HepG2 (cell line): Measurements from ENCODE around the gene HIRA. TPM values are rescaled to one million over a fixed set of nuclear protein-coding genes. Genes with fewer than 3 reads are reported as not detected.

Experiments used
- ATAC-seq: fragments of 200-7000 bp; cut with Tn5 transposase; 3 replicates; pipeline ENCODE4 v1.9.1; 2020; ENCODE audit warnings: mild to moderate bottlenecking, moderate library complexity
- BruUV-seq: library from RNA; stranded (reverse); fragments of 400-500 nt; replicated peaks from 2 replicates; lab custom pipeline; 2021; lab: Mats Ljungman, UMichigan
- CTCF ChIA-PET: fragments of 300-600 bp; formaldehyde crosslinking; extraction: SDS; loops from one replicate; lab custom pipeline; 2021; ENCODE audit warnings: low total read pairs, inconsistent platforms, low intra/inter-chr PET ratio; lab: Yijun Ruan, JAX
- POLR2A ChIA-PET: fragments of 350-600 bp; sonication (Branson Sonifier 250); formaldehyde crosslinking; loops from one replicate; lab custom pipeline; 2020; ENCODE audit warnings: antibody characterized with exemption, inconsistent platforms; lab: Yijun Ruan, JAX
- DNase-seq: peaks from one replicate; pipeline ENCODE4 v3.0.0-alpha.2; 2015; ENCODE audit warnings: low spot score
- FAIRE-seq: peaks from 3 replicates; lab custom pipeline; 2011; peaks lifted over from hg19 to GRCh38; lab: Jason Lieb, UNC
- H2AFZ ChIP-seq: one replicate; pipeline ENCODE4 v1.6.1; 2011; ENCODE audit warnings: low read length, inconsistent platforms
- H3K27ac ChIP-seq: fragments of 300-600 bp; 3 replicates; pipeline ENCODE4 v1.8.0; 2011; ENCODE audit warnings: mixed run types, mild to moderate bottlenecking, mixed read lengths, low read length, inconsistent platforms; ENCODE audit not compliant: insufficient read depth; ENCODE audit errors: extremely low read length
- H3K27me3 ChIP-seq, 2 experiments: fragments of 200-600 bp in 1 of 2; 2 replicates in 1 of 2; 3 replicates in 1 of 2; pipeline versions ENCODE4 v1.6.0 to v1.8.0; 2011; ENCODE audit warnings: low read length in 2 of 2, mild to moderate bottlenecking in 2 of 2, moderate library complexity in 2 of 2, inconsistent platforms in 1 of 2; ENCODE audit not compliant: insufficient read depth in 2 of 2, control insufficient read depth in 1 of 2
- H3K36me3 ChIP-seq, 2 experiments: fragments of 200-600 bp in 1 of 2; replicated peaks in 1 of 2; 2 replicates in 1 of 2; 3 replicates in 1 of 2; pipeline versions ENCODE4 v1.5.1 to v1.8.0; 2011; ENCODE audit warnings: low read length in 2 of 2, inconsistent platforms in 1 of 2; ENCODE audit not compliant: insufficient read depth in 2 of 2, control insufficient read depth in 1 of 2
- H3K4me1 ChIP-seq: 2 replicates; pipeline ENCODE4 v1.5.1; 2012; ENCODE audit warnings: low read length, inconsistent platforms; ENCODE audit not compliant: insufficient read depth
- H3K4me2 ChIP-seq: 2 replicates; pipeline ENCODE4 v1.6.0; 2011; ENCODE audit warnings: low read depth, low read length, inconsistent platforms
- H3K4me3 ChIP-seq, 3 experiments: fragments of 200-600 bp in 1 of 3; sonication (generic), shearing (Covaris generic) in 1 of 3; replicated peaks in 1 of 3; 2 replicates each; pipeline ENCODE4 v1.5.1; 2011 to 2016; ENCODE audit warnings: low read length in 3 of 3, inconsistent platforms in 2 of 3, low read depth in 2 of 3, mild to moderate bottlenecking in 2 of 3, control low read depth in 1 of 3, mixed read lengths in 1 of 3; ENCODE audit not compliant: insufficient read depth in 1 of 3
- H3K79me2 ChIP-seq: one replicate; pipeline ENCODE4 v1.6.1; 2011; ENCODE audit warnings: low read length, inconsistent platforms; ENCODE audit not compliant: insufficient read depth
- H3K9ac ChIP-seq: 2 replicates; pipeline ENCODE4 v1.6.0; 2011; ENCODE audit warnings: mild to moderate bottlenecking, low read depth, low read length, inconsistent platforms; ENCODE audit not compliant: insufficient read depth
- H3K9me3 ChIP-seq: 2 replicates; pipeline ENCODE4 v1.5.1; 2012; ENCODE audit warnings: mild to moderate bottlenecking, low read length
- H4K20me1 ChIP-seq: 2 replicates; pipeline ENCODE4 v1.6.0; 2011; ENCODE audit warnings: inconsistent platforms, mild to moderate bottlenecking, low read length, moderate library complexity; ENCODE audit not compliant: insufficient read depth
- ATF5 ChIP-seq: sonication (generic); formaldehyde crosslinking; IDR thresholded peaks from 2 replicates; pipeline ENCODE4 v1.4.0; 2020; ENCODE audit warnings: mild to moderate bottlenecking, low read depth, missing genetic modification reagents
- CTCF ChIP-seq: sonication (generic); formaldehyde crosslinking; IDR thresholded peaks from 2 replicates; pipeline ENCODE4 v1.5.0; 2020; ENCODE audit warnings: mild to moderate bottlenecking, missing genetic modification reagents, moderate library complexity
- GTF2F1 ChIP-seq: fragments of 150-350 bp; IDR thresholded peaks from 2 replicates; pipeline ENCODE4 v1.6.1; 2014; ENCODE audit warnings: low read length
- HCFC1 ChIP-seq: fragments of 150-350 bp; IDR thresholded peaks from 2 replicates; pipeline ENCODE4 v1.6.1; 2014; ENCODE audit warnings: low read depth, low read length
- MEF2D ChIP-seq: sonication (generic); formaldehyde crosslinking; IDR thresholded peaks from 2 replicates; pipeline ENCODE4 v1.5.1; 2020; ENCODE audit warnings: mild to moderate bottlenecking, missing genetic modification reagents
- NFATC3 ChIP-seq: sonication (generic); formaldehyde crosslinking; IDR thresholded peaks from 2 replicates; pipeline ENCODE4 v1.5.1; 2020; ENCODE audit warnings: mild to moderate bottlenecking, missing genetic modification reagents
- RARG ChIP-seq: sonication (generic); formaldehyde crosslinking; IDR thresholded peaks from 2 replicates; pipeline ENCODE4 v1.4.0; 2020; ENCODE audit warnings: low read depth, mild to moderate bottlenecking, missing genetic modification reagents
- REPIN1 ChIP-seq: sonication (generic); formaldehyde crosslinking; IDR thresholded peaks from 2 replicates; pipeline ENCODE4 v1.8.0; 2022; ENCODE audit warnings: missing genetic modification reagents, low read depth, mild to moderate bottlenecking, borderline replicate concordance
- THAP11 ChIP-seq: IDR thresholded peaks from 2 replicates; pipeline ENCODE4 v1.6.1; 2016; ENCODE audit warnings: missing biosample characterization, missing genetic modification reagents
- ZFP82 ChIP-seq: sonication (generic); formaldehyde crosslinking; IDR thresholded peaks from 2 replicates; pipeline ENCODE4 v1.5.1; 2020; ENCODE audit warnings: mild to moderate bottlenecking, missing genetic modification reagents, borderline replicate concordance
- ZNF737 ChIP-seq: sonication (generic); formaldehyde crosslinking; IDR thresholded peaks from 2 replicates; pipeline ENCODE4 v1.5.0; 2020; ENCODE audit warnings: missing genetic modification reagents, mild to moderate bottlenecking, borderline replicate concordance
- WGBS: methylation state at CpG from one replicate; pipeline ENCODE4 v1.1.6; 2017; ENCODE audit warnings: low lambda C conversion rate; 5-methylcytosine and 5-hydroxymethylcytosine counted together
- in situ Hi-C: cut with HindIII; loops from 2 replicates; pipeline ENCODE4 v1.10.0; 2017; ENCODE audit warnings: low pct_unique_long_range_greater_than_20kb; ENCODE audit not compliant: extremely low pct_ligation_motif_present
- intact Hi-C: fragments of 100-400 bp; cut with micrococcal nuclease; formaldehyde crosslinking; loops from one replicate; pipeline ENCODE4 v1.10.0; 2022; ENCODE audit not compliant: unreplicated experiment
- polyA plus RNA-seq, 8 experiments: library from polyadenylated mRNA; depleted of rRNA in 3 of 8; stranded (reverse) in 7 of 8; unstranded in 1 of 8; fragments of >200 nt; fragmentation: Illumina TruSeq in 4 of 8; extraction: Trizol in 4 of 8; gene quantifications; 2 replicates each; pipeline versions ENCODE4 v1.2.1 to v1.2.3, GENCODE V29; 2011 to 2016; ENCODE audit warnings: low read depth in 4 of 8, missing spikeins in 1 of 8, mixed read lengths in 1 of 8; ENCODE audit not compliant: insufficient read depth in 1 of 8
- total RNA-seq, 5 experiments: library from RNA; depleted of rRNA; stranded (reverse); fragments of >200 nt; fragmentation: Illumina TruSeq; extraction: Trizol; gene quantifications; 2 replicates each; pipeline ENCODE4 v1.2.3, GENCODE V29; 2016; ENCODE audit warnings: low read depth in 1 of 5
- TF ChIP-seq, protein P1 (sequence below): IDR thresholded peaks from 2 replicates; pipeline ENCODE4 v1.6.1; 2016; ENCODE audit warnings: missing genetic modification reagents, missing compliant biosample characterization

HIRA gene
- total and polyA plus RNA-seq, 2 of the 13 experiments (the other 11 are each of a cell fraction or from before 2014, with no cell fraction given), result 21.5 to 29.2 TPM

GRCh38 chr22:19466848-19467752 lies 35.6 kb upstream of the HIRA start:
- TF ChIP-seq GTF2F1 (no peak), ZNF737 (no peak), RARG (no peak), NFATC3 (CRISPR knock-in tag) (no peak), ZFP82 (CRISPR knock-in tag) (no peak), THAP11 (CRISPR knock-in tag) (no peak), HCFC1 (no peak), REPIN1 (no peak), CTCF (CRISPR knock-in tag) (no peak), ATF5 (CRISPR knock-in tag) (no peak), MEF2D (CRISPR knock-in tag) (no peak)
- TF ChIP-seq, protein P1, sequence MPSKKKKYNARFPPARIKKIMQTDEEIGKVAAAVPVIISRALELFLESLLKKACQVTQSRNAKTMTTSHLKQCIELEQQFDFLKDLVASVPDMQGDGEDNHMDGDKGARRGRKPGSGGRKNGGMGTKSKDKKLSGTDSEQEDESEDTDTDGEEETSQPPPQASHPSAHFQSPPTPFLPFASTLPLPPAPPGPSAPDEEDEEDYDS (CRISPR knock-in tag), result no peak
- no TSS peak for BruUV-seq
- Histone ChIP-seq H3K27me3 (no peaks in the 10 kb centered on the region), H3K4me3 (no peak overlapping the region), H3K4me2 (no peak overlapping the region), H3K4me1 (no peaks in the 10 kb centered on the region), H3K36me3 (peaks cover 35 to 88% of the 10 kb centered on the region in 2 experiments), H3K27ac (no peak overlapping the region), H4K20me1 (no peaks in the 10 kb centered on the region), H3K9me3 (no peaks in the 10 kb centered on the region), H2AFZ (no peak overlapping the region), H3K79me2 (no peaks in the 10 kb centered on the region), H3K9ac (no peak overlapping the region)
- ChIA-PET POLR2A (no interaction called here), CTCF (no interaction called here)
- 97% methylated on average over 9 of the region's 9 CpGs for WGBS
- no peak for ATAC-seq
- in situ Hi-C loops, result no loop called here
- intact Hi-C loops, result no loop called here
- FAIRE-seq, result no peak
- DNase-seq, result no peak
